ENCODE results near the gene PFN2.

PFN2 gene

DNA sequence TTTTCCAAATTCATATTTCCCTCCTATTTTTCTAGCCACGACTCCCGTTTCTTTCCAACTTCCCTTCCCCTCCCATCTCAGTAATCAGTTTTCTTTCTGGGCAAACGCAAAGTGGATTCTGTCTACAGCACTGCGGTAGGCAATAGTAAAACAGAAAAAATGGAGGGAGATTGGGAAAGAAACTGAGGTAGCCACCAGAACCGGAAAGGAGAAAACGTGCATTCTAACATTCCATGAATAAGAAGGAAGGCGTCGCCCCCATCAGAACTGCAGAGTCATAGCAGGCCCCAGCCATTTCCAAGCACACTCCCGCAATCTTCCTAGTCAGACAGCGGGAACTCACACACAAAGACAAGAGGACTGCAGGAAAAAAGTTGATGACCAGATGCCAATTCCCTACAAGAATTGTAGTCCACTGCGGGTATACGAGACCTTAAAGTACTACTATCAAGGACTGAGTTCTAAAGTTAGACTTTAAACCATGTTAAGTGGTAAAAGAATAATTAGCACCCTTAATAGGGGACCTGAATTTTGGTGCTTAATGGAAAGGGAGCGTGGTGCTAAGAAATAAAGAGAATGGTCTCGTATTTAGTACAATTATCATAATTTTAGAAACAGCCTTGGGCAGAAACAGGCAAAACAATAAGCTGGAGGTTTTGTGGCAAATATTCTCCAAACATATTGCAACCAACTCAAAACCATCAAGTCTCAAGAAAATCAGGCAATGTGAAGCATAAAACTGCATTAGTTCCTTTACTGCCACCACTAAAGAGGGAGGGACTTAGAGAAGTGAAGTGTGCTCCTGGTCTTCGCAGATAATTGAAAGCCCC is 1.4 kb downstream of the PFN2 start:
- TF ChIP-seq, protein P1, sequence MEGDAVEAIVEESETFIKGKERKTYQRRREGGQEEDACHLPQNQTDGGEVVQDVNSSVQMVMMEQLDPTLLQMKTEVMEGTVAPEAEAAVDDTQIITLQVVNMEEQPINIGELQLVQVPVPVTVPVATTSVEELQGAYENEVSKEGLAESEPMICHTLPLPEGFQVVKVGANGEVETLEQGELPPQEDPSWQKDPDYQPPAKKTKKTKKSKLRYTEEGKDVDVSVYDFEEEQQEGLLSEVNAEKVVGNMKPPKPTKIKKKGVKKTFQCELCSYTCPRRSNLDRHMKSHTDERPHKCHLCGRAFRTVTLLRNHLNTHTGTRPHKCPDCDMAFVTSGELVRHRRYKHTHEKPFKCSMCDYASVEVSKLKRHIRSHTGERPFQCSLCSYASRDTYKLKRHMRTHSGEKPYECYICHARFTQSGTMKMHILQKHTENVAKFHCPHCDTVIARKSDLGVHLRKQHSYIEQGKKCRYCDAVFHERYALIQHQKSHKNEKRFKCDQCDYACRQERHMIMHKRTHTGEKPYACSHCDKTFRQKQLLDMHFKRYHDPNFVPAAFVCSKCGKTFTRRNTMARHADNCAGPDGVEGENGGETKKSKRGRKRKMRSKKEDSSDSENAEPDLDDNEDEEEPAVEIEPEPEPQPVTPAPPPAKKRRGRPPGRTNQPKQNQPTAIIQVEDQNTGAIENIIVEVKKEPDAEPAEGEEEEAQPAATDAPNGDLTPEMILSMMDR (IDR thresholded peaks at IDR 0.05; ENCODE audit: low read depth, low read length, missing control alignments): peak; percentile 26
- H3K4me3 ChIP-seq (ENCODE audit: low read depth, low read length): peak overlapping the region; percentile 85
- peak; percentile 67 for DNase-seq (ENCODE audit: low read depth)
- in situ Hi-C loops (cut with HindIII; ENCODE audit: low sequenced_read_pairs): no loop called here

DNA sequence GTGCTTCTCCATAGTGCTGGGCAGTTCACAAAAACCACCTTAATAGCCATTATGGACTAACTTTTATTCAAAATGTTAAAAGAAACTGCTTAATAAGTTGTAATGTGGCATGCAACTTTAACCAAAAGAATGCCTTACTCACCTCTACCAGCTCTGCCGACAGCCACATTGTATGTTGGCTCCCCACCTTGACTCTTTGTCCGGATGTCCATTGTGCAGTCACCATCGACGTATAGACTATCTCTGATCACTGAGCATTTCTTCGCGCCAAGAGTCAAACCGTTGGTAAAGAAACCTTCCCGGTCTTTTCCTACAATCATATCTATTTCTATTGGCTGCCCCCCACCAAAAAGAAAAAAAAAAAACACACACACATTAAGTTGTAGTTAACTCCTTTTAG is 2.5 kb downstream of the PFN2 start:
- H3K4me3 ChIP-seq (ENCODE audit: low read depth, low read length): peak overlapping the region; percentile 85
- DNase-seq (ENCODE audit: low read depth): peak; percentile 24
- TF ChIP-seq, protein P1 (IDR thresholded peaks at IDR 0.05; ENCODE audit: low read depth, low read length, missing control alignments): no peak
- in situ Hi-C loops (cut with HindIII; ENCODE audit: low sequenced_read_pairs): no loop called here

DNA sequence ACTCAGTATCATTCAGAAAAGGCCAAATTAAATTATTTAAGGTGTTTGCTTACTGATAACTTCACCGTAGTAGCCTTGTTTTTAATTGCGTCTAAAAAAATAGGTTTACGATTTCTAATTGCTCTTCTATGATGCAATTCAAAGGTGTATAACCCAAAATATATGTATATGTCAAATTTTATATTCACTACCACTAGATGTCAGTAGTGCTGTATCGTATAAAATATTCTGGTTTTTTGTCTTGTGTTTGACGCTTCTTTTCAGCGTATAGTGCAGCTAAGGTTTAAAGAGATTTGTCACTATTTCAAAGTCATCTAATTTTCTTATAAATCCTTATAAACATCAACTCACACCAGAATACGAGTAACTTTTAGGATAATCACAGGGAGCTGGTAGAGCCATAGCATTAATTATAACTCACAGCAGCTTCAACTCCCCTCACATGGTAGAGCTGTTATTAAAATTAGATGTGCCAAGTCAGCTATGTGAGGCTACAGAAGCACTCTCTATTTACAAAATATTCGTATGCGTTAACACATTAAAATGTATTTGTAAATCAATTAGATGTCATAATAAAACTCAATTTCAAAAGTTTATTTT is 3.5 kb downstream of the PFN2 start:
- TF ChIP-seq, protein P1 (IDR thresholded peaks at IDR 0.05; ENCODE audit: low read depth, low read length, missing control alignments): peak; percentile 19
- peak; percentile 51 for DNase-seq (ENCODE audit: low read depth)
- peak overlapping the region; percentile 85 for H3K4me3 ChIP-seq (ENCODE audit: low read depth, low read length)
- in situ Hi-C loops (cut with HindIII; ENCODE audit: low sequenced_read_pairs): no loop called here

DNA sequence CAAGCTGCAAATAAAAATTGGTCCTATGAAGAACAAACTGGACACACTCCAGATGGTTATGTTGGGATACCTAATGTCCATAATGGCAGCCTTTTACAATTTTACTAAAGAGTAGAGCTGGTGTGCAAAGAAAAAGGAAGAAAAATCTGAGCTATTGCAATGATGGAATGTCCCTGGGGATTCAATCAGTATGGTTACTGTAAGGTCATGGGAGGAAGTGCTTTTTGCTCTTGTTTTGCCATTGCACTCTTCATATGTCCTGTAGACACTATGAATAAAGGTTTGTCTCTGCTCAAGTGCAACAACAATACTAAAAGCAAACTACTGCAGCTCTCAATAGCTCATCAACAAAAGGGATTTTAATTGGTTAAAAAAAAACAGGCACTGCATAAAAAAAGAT is 5.4 kb downstream of the PFN2 start:
- in situ Hi-C loops (cut with HindIII; ENCODE audit: low sequenced_read_pairs): no loop called here
- no peak for DNase-seq (ENCODE audit: low read depth)
- TF ChIP-seq, protein P1 (IDR thresholded peaks at IDR 0.05; ENCODE audit: low read depth, low read length, missing control alignments): no peak
- H3K4me3 ChIP-seq (ENCODE audit: low read depth, low read length): no peak overlapping the region

DNA sequence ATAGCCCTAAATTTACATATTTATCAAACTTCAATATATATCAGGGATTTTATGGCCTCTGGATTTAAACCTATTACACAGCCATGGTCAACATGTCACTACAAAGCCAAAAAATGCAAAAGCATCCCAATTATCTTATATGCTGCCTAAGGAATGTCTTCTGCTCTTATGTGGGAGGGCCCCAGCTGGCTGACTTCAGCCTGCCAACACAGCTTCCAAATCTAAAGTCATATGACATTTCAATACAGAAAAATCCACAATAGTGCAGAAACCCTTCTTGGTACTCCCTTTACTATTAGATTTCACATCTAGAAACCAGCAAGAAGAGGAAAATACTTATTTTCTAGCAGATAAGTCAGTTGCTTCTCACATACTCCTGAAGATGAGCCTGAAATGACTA is 6.4 kb downstream of the PFN2 start:
- TF ChIP-seq, protein P1 (IDR thresholded peaks at IDR 0.05; ENCODE audit: low read depth, low read length, missing control alignments): no peak

DNA sequence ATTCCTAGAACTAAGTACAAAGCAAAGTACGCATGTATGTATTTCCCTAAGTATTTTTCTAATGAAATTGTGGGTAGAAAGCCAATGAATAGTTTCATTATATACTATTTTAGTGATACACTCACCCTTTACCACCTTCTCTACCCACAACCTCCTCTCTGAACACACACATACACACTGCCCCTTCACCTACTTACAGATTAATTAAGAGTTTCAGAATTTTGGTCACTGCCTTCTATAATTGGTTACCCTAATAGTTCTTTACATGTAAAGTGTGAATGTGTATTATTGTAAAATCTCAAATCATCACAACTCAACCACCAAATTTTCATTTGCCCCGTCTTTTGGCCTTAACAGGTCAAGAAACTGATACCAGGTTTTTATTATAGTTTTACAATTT is 7.2 kb downstream of the PFN2 start:
- in situ Hi-C loops (cut with HindIII; ENCODE audit: low sequenced_read_pairs): no loop called here
- TF ChIP-seq, protein P1 (IDR thresholded peaks at IDR 0.05; ENCODE audit: low read depth, low read length, missing control alignments): no peak
- no peak for DNase-seq (ENCODE audit: low read depth)
- no peak overlapping the region for H3K4me3 ChIP-seq (ENCODE audit: low read depth, low read length)

More for the DNA sequence above, 6.4 kb downstream of the PFN2 start:
- H3K4me3 ChIP-seq (ENCODE audit: low read depth, low read length): no peak overlapping the region
- in situ Hi-C loops (cut with HindIII; ENCODE audit: low sequenced_read_pairs): no loop called here
- no peak for DNase-seq (ENCODE audit: low read depth)
